BE2C (cell line): Measurements from ENCODE around the gene POU2AF1.

Experiments used
- DNase-seq: peaks from one replicate; pipeline ENCODE4 v3.0.0-alpha.2; 2020
- H3K27me3 ChIP-seq: fragments of 250-450 bp; sonication (Bioruptor Pico); 2 replicates; pipeline ENCODE4 v1.5.1; 2020; ENCODE audit warnings: mild to moderate bottlenecking
- H3K36me3 ChIP-seq: fragments of 250-450 bp; sonication (Bioruptor Pico); 2 replicates; pipeline ENCODE4 v1.5.1; 2020; ENCODE audit warnings: mild to moderate bottlenecking
- H3K4me1 ChIP-seq: fragments of 250-450 bp; sonication (Bioruptor Pico); 2 replicates; pipeline ENCODE4 v1.5.1; 2020
- H3K4me3 ChIP-seq: 2 replicates; pipeline ENCODE4 v1.5.1; 2011; ENCODE audit warnings: low read depth, low read length
- H3K9me3 ChIP-seq: fragments of 250-450 bp; sonication (Bioruptor Pico); 2 replicates; pipeline ENCODE4 v1.5.1; 2020
- TF ChIP-seq, protein P1 (sequence below): IDR thresholded peaks from 2 replicates; pipeline ENCODE4 v1.5.1; 2012; ENCODE audit warnings: mild to moderate bottlenecking, low read depth, low read length

POU2AF1 gene

DNA sequence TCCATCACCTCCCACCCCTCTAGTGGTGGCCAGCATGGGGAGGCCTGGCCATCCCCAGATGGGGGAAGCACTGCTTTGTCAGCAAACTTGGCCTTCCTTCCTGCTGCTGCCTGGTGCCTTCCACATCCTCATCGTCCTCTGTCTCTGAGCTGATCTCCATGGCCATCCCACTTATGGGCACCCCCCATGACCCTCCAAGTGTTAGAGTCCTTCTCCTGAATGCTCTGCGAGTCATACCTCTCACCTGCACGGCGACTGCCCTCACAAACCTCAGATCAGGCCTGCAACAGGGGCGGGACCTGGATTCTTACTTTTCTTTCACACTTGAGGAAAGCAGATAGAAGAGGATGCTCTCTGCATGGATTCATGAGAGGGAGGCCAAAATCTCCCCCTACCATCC lies 24.0 kb downstream of the POU2AF1 start:
- no peak for DNase-seq
- Histone ChIP-seq H3K36me3 (no peaks in the 10 kb centered on the region), H3K4me3 (no peak overlapping the region), H3K4me1 (no peaks in the 10 kb centered on the region), H3K9me3 (no peaks in the 10 kb centered on the region), H3K27me3 (peaks cover 15% of the 10 kb centered on the region)
- TF ChIP-seq, protein P1, sequence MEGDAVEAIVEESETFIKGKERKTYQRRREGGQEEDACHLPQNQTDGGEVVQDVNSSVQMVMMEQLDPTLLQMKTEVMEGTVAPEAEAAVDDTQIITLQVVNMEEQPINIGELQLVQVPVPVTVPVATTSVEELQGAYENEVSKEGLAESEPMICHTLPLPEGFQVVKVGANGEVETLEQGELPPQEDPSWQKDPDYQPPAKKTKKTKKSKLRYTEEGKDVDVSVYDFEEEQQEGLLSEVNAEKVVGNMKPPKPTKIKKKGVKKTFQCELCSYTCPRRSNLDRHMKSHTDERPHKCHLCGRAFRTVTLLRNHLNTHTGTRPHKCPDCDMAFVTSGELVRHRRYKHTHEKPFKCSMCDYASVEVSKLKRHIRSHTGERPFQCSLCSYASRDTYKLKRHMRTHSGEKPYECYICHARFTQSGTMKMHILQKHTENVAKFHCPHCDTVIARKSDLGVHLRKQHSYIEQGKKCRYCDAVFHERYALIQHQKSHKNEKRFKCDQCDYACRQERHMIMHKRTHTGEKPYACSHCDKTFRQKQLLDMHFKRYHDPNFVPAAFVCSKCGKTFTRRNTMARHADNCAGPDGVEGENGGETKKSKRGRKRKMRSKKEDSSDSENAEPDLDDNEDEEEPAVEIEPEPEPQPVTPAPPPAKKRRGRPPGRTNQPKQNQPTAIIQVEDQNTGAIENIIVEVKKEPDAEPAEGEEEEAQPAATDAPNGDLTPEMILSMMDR: no peak

DNA sequence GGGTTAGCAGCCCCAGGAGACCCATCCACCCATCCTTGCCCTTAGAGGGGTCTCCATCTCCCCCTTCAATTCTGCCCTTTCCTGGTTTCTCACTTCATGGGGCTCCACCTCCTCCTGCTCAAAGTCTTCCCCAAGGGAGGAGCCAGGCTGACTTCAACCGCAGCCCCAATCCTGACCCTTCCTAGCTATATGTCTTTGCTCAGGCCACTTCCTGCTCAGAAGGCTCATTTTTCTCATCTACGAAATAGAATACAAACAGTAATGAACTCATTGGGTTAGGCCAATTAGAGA lies 24.5 kb downstream of the POU2AF1 start:
- no peak overlapping the region for H3K4me3 ChIP-seq
- TF ChIP-seq, protein P1: no peak
- H3K36me3 ChIP-seq: no peaks in the 10 kb centered on the region
- H3K9me3 ChIP-seq: no peaks in the 10 kb centered on the region
- peaks cover 15% of the 10 kb centered on the region for H3K27me3 ChIP-seq
- no peaks in the 10 kb centered on the region for H3K4me1 ChIP-seq
- DNase-seq: no peak

DNA sequence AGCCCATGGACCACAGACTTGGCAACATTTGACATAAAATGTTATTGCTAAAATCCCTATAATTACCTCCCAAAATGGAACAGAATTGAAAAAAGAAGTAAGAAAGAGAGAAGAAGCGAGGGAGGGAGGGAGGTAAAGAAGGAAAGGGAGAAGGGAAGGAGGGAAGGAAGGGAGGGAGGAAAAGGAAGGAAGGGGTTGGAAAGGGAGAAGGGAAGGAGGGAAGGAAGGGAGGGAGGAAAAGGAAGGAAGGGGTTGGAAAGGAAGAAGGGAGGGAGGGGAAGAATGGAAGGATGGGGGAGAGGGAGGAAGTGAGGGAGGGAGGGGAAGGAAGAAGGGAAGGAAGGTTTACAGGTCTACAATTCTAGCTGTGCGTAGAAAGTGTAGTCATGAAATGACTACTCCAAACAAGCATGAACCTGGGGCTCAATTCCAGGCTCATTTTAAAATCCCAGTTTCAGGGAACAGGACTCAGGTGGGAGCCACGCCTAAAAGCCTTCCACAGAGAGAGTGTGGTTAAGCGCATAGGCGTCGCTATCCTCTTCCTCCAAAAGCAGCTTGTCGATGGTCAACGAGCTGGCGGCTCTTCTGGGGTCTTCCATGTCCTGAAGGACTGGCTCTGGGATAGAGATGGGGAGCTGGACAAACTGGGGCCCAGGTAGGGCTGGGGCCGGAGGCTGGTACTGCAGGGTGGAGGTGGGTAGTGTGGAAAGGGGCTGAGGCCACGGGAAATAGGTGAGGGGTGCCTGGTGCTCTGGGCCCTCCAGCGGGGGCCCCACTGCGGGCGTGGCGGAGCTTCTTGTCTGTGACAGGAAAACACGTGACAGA lies 25.1 kb downstream of the POU2AF1 start:
- H3K36me3 ChIP-seq: no peaks in the 10 kb centered on the region
- H3K4me3 ChIP-seq: no peak overlapping the region
- no peak for DNase-seq
- H3K9me3 ChIP-seq: no peaks in the 10 kb centered on the region
- H3K4me1 ChIP-seq: no peaks in the 10 kb centered on the region
- TF ChIP-seq, protein P1: no peak
- peaks cover 15% of the 10 kb centered on the region for H3K27me3 ChIP-seq

DNA sequence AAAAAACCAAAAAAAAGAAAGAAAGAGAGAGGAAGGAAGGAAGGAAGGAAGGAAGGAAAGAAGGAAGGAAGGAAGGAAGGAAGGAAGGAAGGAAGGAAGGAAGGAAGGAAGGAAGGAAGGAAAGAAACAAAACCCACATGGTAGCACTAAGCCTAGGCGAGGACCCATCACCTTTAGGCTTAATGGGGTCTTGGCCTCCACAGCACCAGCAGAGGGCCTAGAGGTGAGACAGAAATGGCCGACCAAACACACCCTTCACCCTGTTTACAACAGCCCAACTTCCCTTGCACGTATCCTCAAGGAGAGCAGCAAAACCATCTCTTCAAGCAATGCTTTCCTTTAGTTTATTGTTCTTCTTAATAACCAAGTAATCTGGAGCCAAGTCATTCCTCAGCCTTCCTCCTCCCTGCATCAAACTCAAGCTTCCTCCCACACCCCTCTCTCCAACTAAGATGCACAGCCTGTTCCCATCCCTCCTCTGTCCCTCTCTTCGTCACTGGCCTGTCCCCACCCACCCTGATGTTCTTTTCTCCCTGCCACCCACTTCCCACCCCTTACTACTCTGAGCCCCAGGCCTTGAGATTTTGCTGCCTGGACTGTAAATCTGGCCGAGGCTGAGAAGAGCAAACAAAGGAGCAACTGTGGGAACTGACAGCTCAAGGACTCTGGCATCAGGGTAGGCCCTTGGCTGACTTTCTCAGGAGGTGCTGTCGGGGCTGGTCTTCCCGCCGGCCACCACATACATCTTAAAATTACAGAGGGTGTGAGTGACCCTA lies 26.0 kb downstream of the POU2AF1 start:
- no peak for DNase-seq
- Histone ChIP-seq H3K27me3 (peaks cover 15% of the 10 kb centered on the region), H3K36me3 (no peaks in the 10 kb centered on the region), H3K4me1 (no peaks in the 10 kb centered on the region), H3K4me3 (no peak overlapping the region), H3K9me3 (no peaks in the 10 kb centered on the region)
- TF ChIP-seq, protein P1: no peak

DNA sequence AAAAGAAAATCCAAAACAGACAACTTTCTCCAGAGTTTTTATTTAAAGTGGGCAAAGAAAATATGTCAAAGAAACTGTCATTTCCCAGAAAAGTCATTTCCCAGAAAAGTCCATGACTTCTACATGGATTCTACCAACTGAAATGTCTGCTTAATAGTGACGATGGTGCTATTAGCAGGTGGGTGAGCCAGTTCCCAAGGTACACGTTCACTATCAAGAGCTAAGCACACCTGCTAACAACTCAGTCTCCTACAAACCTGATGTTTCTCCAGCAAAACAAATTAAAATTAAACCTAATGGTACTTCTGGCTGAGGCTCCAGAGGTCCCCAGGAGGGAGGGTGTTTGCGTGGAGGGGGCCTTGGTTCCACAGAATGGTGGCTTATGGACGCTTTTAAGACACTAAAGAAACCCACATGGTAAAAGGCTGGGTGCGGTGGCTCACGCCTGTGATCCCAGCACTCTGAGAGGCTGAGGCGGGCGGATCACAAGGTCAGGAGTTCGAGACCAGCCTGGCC lies 26.8 kb downstream of the POU2AF1 start:
- H3K4me3 ChIP-seq: no peak overlapping the region
- TF ChIP-seq, protein P1: no peak
- no peaks in the 10 kb centered on the region for H3K36me3 ChIP-seq
- no peaks in the 10 kb centered on the region for H3K9me3 ChIP-seq
- DNase-seq: no peak
- no peaks in the 10 kb centered on the region for H3K4me1 ChIP-seq
- peaks cover 15% of the 10 kb centered on the region for H3K27me3 ChIP-seq
